WTC11 (cell line): ENCODE data around the gene WDHD1.

Experiments used
- NFE2L1 ChIP-seq: sonication (generic); formaldehyde crosslinking; IDR thresholded peaks from 2 replicates; pipeline ENCODE4 v1.8.1; 2023; ENCODE audit warnings: missing genetic modification reagents
- RELA ChIP-seq: sonication (generic); formaldehyde crosslinking; IDR thresholded peaks from 2 replicates; pipeline ENCODE4 v1.8.1; 2022; ENCODE audit warnings: missing genetic modification reagents, mild to moderate bottlenecking, borderline replicate concordance
- TF ChIP-seq, protein P1 (sequence below): fragments of 200-600 bp; IDR thresholded peaks from 2 replicates; pipeline ENCODE4 v1.8.0; 2022; ENCODE audit warnings: antibody characterized with exemption
- TF ChIP-seq, protein P2 (sequence below): sonication (generic); formaldehyde crosslinking; IDR thresholded peaks from 2 replicates; pipeline ENCODE4 v1.8.0; 2023; ENCODE audit warnings: mild to moderate bottlenecking, missing genetic modification reagents
- TF ChIP-seq, protein P3 (sequence below): sonication (generic); formaldehyde crosslinking; IDR thresholded peaks from 2 replicates; pipeline ENCODE4 v1.8.1; 2022; ENCODE audit warnings: low read depth, mild to moderate bottlenecking, moderate library complexity, missing genetic modification reagents, borderline replicate concordance

GRCh38 chr14:55053018-55053417 is 26.1 kb upstream of the WDHD1 start:
- TF ChIP-seq, protein P1, sequence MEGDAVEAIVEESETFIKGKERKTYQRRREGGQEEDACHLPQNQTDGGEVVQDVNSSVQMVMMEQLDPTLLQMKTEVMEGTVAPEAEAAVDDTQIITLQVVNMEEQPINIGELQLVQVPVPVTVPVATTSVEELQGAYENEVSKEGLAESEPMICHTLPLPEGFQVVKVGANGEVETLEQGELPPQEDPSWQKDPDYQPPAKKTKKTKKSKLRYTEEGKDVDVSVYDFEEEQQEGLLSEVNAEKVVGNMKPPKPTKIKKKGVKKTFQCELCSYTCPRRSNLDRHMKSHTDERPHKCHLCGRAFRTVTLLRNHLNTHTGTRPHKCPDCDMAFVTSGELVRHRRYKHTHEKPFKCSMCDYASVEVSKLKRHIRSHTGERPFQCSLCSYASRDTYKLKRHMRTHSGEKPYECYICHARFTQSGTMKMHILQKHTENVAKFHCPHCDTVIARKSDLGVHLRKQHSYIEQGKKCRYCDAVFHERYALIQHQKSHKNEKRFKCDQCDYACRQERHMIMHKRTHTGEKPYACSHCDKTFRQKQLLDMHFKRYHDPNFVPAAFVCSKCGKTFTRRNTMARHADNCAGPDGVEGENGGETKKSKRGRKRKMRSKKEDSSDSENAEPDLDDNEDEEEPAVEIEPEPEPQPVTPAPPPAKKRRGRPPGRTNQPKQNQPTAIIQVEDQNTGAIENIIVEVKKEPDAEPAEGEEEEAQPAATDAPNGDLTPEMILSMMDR = no peak
- no peak for TF ChIP-seq RELA (CRISPR knock-in tag)
- TF ChIP-seq, protein P2, sequence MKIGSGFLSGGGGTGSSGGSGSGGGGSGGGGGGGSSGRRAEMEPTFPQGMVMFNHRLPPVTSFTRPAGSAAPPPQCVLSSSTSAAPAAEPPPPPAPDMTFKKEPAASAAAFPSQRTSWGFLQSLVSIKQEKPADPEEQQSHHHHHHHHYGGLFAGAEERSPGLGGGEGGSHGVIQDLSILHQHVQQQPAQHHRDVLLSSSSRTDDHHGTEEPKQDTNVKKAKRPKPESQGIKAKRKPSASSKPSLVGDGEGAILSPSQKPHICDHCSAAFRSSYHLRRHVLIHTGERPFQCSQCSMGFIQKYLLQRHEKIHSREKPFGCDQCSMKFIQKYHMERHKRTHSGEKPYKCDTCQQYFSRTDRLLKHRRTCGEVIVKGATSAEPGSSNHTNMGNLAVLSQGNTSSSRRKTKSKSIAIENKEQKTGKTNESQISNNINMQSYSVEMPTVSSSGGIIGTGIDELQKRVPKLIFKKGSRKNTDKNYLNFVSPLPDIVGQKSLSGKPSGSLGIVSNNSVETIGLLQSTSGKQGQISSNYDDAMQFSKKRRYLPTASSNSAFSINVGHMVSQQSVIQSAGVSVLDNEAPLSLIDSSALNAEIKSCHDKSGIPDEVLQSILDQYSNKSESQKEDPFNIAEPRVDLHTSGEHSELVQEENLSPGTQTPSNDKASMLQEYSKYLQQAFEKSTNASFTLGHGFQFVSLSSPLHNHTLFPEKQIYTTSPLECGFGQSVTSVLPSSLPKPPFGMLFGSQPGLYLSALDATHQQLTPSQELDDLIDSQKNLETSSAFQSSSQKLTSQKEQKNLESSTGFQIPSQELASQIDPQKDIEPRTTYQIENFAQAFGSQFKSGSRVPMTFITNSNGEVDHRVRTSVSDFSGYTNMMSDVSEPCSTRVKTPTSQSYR (CRISPR knock-in tag) = no peak
- TF ChIP-seq NFE2L1 (CRISPR knock-in tag) = no peak
- TF ChIP-seq, protein P3, sequence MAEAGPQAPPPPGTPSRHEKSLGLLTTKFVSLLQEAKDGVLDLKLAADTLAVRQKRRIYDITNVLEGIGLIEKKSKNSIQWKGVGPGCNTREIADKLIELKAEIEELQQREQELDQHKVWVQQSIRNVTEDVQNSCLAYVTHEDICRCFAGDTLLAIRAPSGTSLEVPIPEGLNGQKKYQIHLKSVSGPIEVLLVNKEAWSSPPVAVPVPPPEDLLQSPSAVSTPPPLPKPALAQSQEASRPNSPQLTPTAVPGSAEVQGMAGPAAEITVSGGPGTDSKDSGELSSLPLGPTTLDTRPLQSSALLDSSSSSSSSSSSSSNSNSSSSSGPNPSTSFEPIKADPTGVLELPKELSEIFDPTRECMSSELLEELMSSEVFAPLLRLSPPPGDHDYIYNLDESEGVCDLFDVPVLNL (CRISPR knock-in tag) = no peak
